CD14-positive monocyte (primary cell): ENCODE measurements around the gene RBMX. TPM values are rescaled to one million over a fixed set of nuclear protein-coding genes. Genes with fewer than 3 reads are reported as not detected.
"Not testable (repeated sequence)": the region's sequence is repeated elsewhere in the genome, so short reads cannot be mapped to it uniquely, and the experiment has no call there.

Experiments
- DNase-seq, 3 donors: peaks; one replicate each; pipeline ENCODE4 v3.0.0-alpha.2; 2011 to 2022
- H2AFZ ChIP-seq: 2 replicates; pipeline ENCODE4 v1.6.0; 2012; ENCODE audit warnings: mild to moderate bottlenecking, low read depth, low read length, inconsistent platforms; ENCODE audit not compliant: insufficient read depth, poor library complexity, severe bottlenecking
- H3K27ac ChIP-seq, 2 donors: 1 replicate in 1 of 2; 2 replicates in 1 of 2; pipeline ENCODE4 v1.5.1; 2012 to 2013; ENCODE audit warnings: low read length in 2 of 2, control low read depth in 1 of 2, inconsistent platforms in 1 of 2, low read depth in 1 of 2, mild to moderate bottlenecking in 1 of 2
- H3K27me3 ChIP-seq, 2 donors: one replicate each; pipeline versions ENCODE4 v1.6.0 to v1.6.1; 2011 to 2013; ENCODE audit warnings: low read length in 2 of 2; ENCODE audit not compliant: control insufficient read depth in 2 of 2, insufficient read depth in 2 of 2
- H3K36me3 ChIP-seq, 2 donors: replicated peaks in 1 of 2; 1 replicate in 1 of 2; 2 replicates in 1 of 2; pipeline versions ENCODE4 v1.5.1 to v1.6.1; 2012 to 2013; ENCODE audit warnings: low read length in 2 of 2, control low read depth in 1 of 2, inconsistent platforms in 1 of 2, mild to moderate bottlenecking in 1 of 2; ENCODE audit not compliant: insufficient read depth in 2 of 2, control insufficient read depth in 1 of 2
- H3K4me1 ChIP-seq, 2 donors: 1 replicate in 1 of 2; 2 replicates in 1 of 2; pipeline versions ENCODE4 v1.5.1 to v1.6.1; 2012 to 2013; ENCODE audit warnings: low read length in 2 of 2, control low read depth in 1 of 2, inconsistent platforms in 1 of 2, mild to moderate bottlenecking in 1 of 2, moderate library complexity in 1 of 2; ENCODE audit not compliant: insufficient read depth in 2 of 2, control insufficient read depth in 1 of 2
- H3K4me2 ChIP-seq: replicated peaks from 2 replicates; pipeline ENCODE3; 2012; ENCODE audit warnings: low read length, moderate library complexity, mild to moderate bottlenecking; ENCODE audit not compliant: poor library complexity, severe bottlenecking; ENCODE audit errors: extremely low read depth
- H3K4me3 ChIP-seq, 3 experiments: fragments of 200-600 bp in 1 of 3; sonication (generic) in 1 of 3; replicated peaks in 1 of 3; 1 replicate in 2 of 3; 2 replicates in 1 of 3; pipeline ENCODE4 v1.5.1; 2011 to 2013; ENCODE audit warnings: low read length in 3 of 3, mild to moderate bottlenecking in 3 of 3, control low read depth in 2 of 3, low read depth in 2 of 3, inconsistent platforms in 1 of 3, moderate library complexity in 1 of 3
- H3K79me2 ChIP-seq: 2 replicates; pipeline ENCODE4 v1.6.0; 2012; ENCODE audit warnings: mild to moderate bottlenecking, control low read depth, inconsistent platforms, low read length, moderate library complexity; ENCODE audit not compliant: insufficient read depth
- H3K9ac ChIP-seq: 2 replicates; pipeline ENCODE4 v1.6.0; 2017; ENCODE audit warnings: low read length, mild to moderate bottlenecking; ENCODE audit not compliant: insufficient read depth, poor library complexity, severe bottlenecking
- H3K9me3 ChIP-seq, 2 donors: replicated peaks in 1 of 2; 1 replicate in 1 of 2; 2 replicates in 1 of 2; pipeline versions ENCODE4 v1.5.1 to v1.6.1; 2012 to 2013; ENCODE audit warnings: low read length in 2 of 2, control low read depth in 1 of 2; ENCODE audit not compliant: control insufficient read depth in 1 of 2, insufficient read depth in 1 of 2
- H4K20me1 ChIP-seq: 2 replicates; pipeline ENCODE4 v1.6.0; 2012; ENCODE audit warnings: mild to moderate bottlenecking, low read length, control low read depth, moderate library complexity; ENCODE audit not compliant: insufficient read depth
- H3K27ac Mint-ChIP-seq, 7 donors: one replicate each; pipeline ENCODE4 v1.8.0; 2020; ENCODE audit warnings: mild to moderate bottlenecking in 7 of 7, mixed read lengths in 7 of 7, moderate library complexity in 6 of 7, inconsistent platforms in 2 of 7
- H3K27me3 Mint-ChIP-seq, 3 donors: one replicate each; pipeline ENCODE4 v1.8.0; 2021 to 2022; ENCODE audit warnings: low read depth in 3 of 3, mild to moderate bottlenecking in 3 of 3, mixed read lengths in 3 of 3, moderate library complexity in 3 of 3, inconsistent platforms in 1 of 3
- H3K36me3 Mint-ChIP-seq, 2 donors: one replicate each; pipeline ENCODE4 v1.8.0; 2020; ENCODE audit warnings: mixed read lengths in 2 of 2, inconsistent platforms in 1 of 2, mild to moderate bottlenecking in 1 of 2
- H3K4me1 Mint-ChIP-seq: one replicate; pipeline ENCODE4 v1.8.0; 2020; ENCODE audit warnings: mild to moderate bottlenecking, mixed read lengths
- H3K4me3 Mint-ChIP-seq, 2 donors: one replicate each; pipeline ENCODE4 v1.8.0; 2020; ENCODE audit warnings: mild to moderate bottlenecking in 2 of 2, mixed read lengths in 2 of 2, moderate library complexity in 1 of 2
- H3K9me3 Mint-ChIP-seq, 7 donors: one replicate each; pipeline ENCODE4 v1.8.0; 2020 to 2022; ENCODE audit warnings: mixed read lengths in 7 of 7, mild to moderate bottlenecking in 6 of 7, moderate library complexity in 6 of 7, inconsistent platforms in 2 of 7
- CTCF ChIP-seq: fragments of 200-600 bp; IDR thresholded peaks from one replicate; pipeline ENCODE4 v1.8.0; 2022; ENCODE audit warnings: antibody characterized with exemption, mild to moderate bottlenecking
- WGBS: methylation state at CpG from one replicate; pipeline ENCODE4 v1.1.5; 2013; ENCODE audit warnings: missing lambda C conversion rate; ENCODE audit not compliant: insufficient coverage; 5-methylcytosine and 5-hydroxymethylcytosine counted together
- intact Hi-C, 2 donors: fragments of 100-400 bp; cut with micrococcal nuclease; formaldehyde crosslinking; loops; one replicate each; pipeline versions ENCODE4 v1.15.0 to v1.15.1; 2023
- polyA plus RNA-seq, 3 donors: library from polyadenylated mRNA; depleted of rRNA in 1 of 3; unstranded in 2 of 3; stranded (reverse) in 1 of 3; fragments of 300-500 nt in 2 of 3; fragments of >200 nt in 1 of 3; fragmentation: Illumina TruSeq in 2 of 3; gene quantifications; 1 replicate in 2 of 3; 2 replicates in 1 of 3; pipeline ENCODE4 v1.2.3, GENCODE V29; 2012 to 2021

RBMX gene
- polyA plus RNA-seq, 3 donors, result 97.3 to 121 (median 112) TPM

- H3K36me3 ChIP-seq, result peaks cover 56 to 89% of the 10 kb centered on the region in 2 donors
Observed at GRCh38 chrX:136873210-136873609, 7.3 kb downstream of the RBMX start.

GRCh38 chrX:136872091-136872700, 8.3 kb downstream of the RBMX start:
- Histone ChIP-seq H3K27me3 (no peaks in the 10 kb centered on the region), H3K9me3 (no peaks in the 10 kb centered on the region), H3K9ac (no peak overlapping the region), H3K79me2 (peaks cover 36% of the 10 kb centered on the region), H3K4me1 (peaks cover 0 to 2% of the 10 kb centered on the region in 2 donors), H3K36me3 (peaks cover 47 to 89% of the 10 kb centered on the region in 2 donors), H4K20me1 (peaks cover 23% of the 10 kb centered on the region), H3K27ac (no peak overlapping the region), H3K4me3 (no peak overlapping the region), H3K4me2 (no peak overlapping the region), H2AFZ (no peak overlapping the region)
- no CpG with 5 or more reads among the region's 5 CpGs for WGBS
- Mint-ChIP-seq H3K36me3 (peaks cover 55 to 72% of the 10 kb centered on the region in 2 donors), H3K4me3 (no peak overlapping the region), H3K27me3 (peaks cover 0 to 1% (median 0%) of the 10 kb centered on the region in 3 donors), H3K9me3 (peaks cover 0 to 2% (median 0%) of the 10 kb centered on the region in 7 donors), H3K27ac (no peak overlapping the region), H3K4me1 (peaks cover 7% of the 10 kb centered on the region)
- intact Hi-C loops, result no loop called here
- no peak for TF ChIP-seq CTCF
- DNase-seq, result no peak

More at GRCh38 chrX:136873210-136873609, 7.3 kb downstream of the RBMX start:
- H3K4me1 Mint-ChIP-seq, H2AFZ ChIP-seq, H3K4me3 ChIP-seq, H3K4me2 ChIP-seq, H3K9me3 Mint-ChIP-seq, DNase-seq, H3K4me3 Mint-ChIP-seq, H3K27me3 ChIP-seq, H3K9ac ChIP-seq, H3K27me3 Mint-ChIP-seq, H3K27ac ChIP-seq, H3K9me3 ChIP-seq, H3K27ac Mint-ChIP-seq, intact Hi-C loops, H3K4me1 ChIP-seq: not testable (repeated sequence)
- Histone ChIP-seq H3K79me2 (peaks cover 44% of the 10 kb centered on the region), H4K20me1 (peaks cover 21% of the 10 kb centered on the region)
- peaks cover 54 to 80% of the 10 kb centered on the region in 2 donors for H3K36me3 Mint-ChIP-seq
- WGBS, result no CpG with 5 or more reads among the region's 2 CpGs
